HCEC 1CT (cell line): ENCODE measurements around the gene TNIK.
"Not testable (repeated sequence)": the region's sequence is repeated elsewhere in the genome, so short reads cannot be mapped to it uniquely, and the experiment has no call there.

Source experiments
- DNase-seq: peaks from one replicate; pipeline ENCODE4 v3.0.0-alpha.2; 2017

Gene TNIK

DNA sequence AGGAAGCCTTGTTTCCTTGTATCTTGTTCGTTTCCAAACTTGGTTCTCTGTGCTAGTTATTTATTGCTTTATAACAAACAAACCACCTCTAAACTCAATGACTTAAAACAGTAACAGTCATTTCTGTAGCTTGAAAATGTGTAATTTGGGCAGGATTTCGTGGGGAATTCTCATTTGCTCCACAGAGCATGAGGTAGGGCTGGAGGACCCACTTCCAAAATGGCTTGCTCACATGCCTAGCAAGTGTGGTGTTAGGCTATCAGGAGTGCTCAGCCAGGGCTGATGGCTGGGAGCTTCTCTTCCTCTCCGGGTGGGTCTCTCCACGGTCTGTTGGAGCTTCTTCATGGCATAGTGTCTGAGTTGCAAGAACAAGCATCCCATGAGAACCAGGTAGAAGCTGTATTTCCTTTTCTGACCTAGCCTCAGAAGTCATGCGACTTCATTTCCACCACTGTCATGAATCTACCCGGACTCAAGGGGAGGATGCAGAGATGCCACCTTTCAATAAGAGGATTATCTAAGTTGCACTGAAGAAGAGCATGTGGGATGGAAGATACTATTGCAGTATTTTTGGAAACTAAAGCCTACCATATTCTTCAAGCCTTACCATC is 8.2 kb upstream of the TNIK start:
- DNase-seq = no peak

DNA sequence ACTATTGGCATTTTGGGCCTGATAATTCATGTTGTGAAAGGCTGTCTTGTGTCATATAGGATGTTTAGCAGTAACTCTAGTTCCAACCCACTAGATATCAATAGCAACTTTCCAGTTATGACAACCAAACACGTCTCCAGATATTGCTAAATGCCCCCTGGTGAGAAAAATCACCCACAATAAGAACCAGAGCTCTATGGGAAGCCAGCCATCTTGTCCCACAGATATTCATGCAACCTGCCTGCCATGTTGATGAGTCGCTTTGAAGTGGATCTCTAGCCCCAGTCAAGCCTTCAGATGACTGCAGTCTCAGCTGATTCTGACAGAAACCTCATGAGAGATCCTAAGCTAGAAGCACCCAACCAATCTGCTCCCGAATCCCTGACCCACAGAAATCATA is 5.6 kb upstream of the TNIK start:
- DNase-seq = no peak

DNA sequence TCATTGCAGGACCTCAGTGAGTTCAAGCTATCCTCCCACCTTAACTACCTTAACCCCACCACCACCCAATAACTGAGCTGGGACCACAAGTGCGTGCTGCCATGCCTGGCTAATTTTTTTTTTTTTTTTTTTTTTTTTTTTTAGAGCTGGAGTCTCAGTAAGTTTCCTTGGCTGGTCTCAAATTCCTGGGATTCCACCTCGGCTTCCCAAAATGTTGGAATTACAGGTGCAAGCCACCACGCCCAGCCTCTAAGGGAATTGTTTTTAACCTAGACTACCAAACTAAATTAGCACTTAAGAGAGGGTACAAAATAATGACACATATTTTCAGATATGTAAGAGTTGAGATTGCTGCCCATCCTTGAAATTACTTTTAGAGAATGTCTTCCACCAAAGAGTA is 4.3 kb upstream of the TNIK start:
- no peak for DNase-seq

DNA sequence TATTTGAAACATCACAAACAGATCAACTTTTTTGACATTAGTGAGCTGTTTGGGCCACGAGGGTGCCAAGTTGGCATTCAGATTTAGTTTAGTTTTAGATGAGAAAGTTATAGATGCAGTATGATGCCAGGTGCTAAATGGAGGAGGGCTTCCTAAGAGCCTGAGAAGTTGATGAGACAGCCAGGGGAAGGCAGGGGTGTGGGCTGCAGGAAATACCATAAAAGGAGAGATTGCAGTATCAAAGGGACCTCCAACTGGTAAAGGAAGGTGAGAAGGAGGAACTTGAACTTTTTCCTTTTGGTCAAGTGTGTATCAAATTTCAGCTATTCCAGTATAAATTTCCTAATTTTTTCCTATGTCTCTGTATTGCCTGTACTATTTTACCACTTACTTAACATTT is 2.0 kb upstream of the TNIK start:
- no peak for DNase-seq

DNA sequence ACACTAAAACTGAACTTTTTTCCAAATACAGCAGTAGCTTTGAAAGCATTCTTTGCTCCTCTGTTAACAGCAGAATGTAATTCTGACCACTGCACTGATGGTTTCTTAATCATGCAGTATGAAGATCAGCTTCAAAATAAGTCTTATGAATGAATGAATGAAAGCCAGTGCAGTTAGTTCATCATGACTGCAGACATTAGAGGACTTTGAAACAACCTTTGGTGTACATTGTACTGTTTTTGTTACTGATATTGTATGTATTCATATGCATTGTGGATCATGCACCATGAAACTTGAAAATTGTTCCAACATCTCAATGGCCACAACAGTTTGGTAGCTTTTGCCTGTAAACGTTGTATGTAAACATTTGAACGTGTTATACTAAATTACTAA is 1.3 kb upstream of the TNIK start:
- no peak for DNase-seq

DNA sequence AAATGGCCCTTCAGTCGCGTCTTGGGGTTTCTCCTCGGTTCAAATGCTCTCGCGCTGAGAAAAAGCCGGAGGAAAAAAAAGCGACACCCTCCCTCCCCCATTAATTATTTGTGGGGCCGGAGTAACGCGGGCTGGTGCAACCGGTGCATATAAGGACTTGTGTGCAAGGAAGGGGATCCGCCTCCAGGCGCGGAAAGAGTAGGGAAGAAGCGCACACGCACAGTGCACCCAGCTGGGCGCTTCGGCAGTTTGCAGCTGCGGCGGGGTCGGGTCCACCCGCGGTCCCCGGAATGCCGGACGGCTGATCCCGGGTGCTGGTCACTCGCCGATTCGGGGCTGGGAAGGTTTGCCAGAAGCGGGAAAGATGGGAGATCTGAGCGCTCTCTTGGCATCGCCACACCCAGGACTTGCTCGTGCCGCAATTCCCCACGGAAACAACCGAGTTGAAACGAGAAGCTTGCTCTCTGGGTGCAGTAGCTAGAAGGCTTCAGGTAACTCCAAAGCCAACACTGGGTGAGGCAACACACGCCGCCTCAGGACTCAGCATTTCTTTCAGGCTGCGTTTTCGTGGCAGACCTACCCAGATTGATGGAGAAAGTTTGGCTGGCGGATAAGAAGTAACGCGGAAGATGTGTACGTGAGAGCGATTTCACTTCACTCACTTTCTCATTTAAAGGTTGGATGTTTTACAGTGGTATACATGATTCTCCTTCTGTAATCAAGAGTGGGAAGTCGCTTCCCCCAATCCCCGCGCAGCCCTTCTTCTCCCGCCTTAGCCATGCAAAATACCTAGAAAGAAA is 720 bp upstream of the TNIK start:
- peak; percentile 88 for DNase-seq

DNA sequence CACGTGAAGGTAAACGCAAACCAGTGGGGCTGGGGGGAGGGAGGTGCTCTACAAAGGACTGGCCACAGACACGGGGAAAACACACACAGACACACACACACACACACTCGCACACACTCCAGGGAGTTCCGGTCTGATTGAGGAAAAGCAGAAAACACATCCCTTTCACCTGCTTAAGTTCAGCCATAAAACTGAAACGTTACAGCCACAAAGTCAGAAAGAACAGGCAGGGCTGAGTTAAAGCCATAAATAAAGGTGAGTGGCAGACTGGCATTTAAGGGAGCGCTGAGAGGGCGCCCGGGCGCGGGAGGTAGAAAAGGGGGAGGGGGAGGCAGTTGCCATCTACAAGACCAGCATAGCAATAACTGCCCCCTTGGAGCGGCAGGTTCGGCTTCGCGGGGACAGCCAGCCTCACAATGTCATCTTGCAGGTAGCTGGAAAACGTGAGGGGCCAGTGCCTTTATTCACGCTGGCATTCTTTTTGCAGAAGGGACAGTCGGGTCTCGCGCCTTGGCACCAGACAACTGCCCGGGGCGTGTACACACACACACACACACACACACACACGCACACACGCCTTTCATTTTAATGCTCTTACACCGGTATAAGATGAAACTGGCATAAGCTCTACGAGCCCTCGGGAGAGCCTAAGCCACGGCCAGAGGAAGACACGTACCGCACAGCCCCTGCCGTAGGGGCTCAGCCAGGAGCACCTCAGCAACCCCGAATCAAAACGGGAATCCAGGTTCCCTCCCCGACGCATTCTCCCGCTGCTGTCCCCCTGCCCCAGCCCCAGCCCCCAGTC is 866 bp downstream of the TNIK start:
- peak; percentile 29 for DNase-seq

DNA sequence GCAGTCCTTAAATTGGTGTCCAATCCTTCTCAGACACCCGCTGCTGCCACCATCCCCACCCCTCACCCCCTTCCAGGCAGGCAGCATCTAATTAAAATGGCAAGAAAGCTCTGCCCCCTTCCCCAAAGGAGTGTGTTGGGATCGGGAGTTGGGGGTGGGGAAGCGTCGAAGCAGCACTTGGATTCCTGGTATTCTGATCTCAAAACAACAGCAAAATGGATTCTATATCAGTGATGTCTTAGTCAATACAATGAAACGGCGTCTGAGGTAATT is 1.4 kb downstream of the TNIK start:
- no peak for DNase-seq

DNA sequence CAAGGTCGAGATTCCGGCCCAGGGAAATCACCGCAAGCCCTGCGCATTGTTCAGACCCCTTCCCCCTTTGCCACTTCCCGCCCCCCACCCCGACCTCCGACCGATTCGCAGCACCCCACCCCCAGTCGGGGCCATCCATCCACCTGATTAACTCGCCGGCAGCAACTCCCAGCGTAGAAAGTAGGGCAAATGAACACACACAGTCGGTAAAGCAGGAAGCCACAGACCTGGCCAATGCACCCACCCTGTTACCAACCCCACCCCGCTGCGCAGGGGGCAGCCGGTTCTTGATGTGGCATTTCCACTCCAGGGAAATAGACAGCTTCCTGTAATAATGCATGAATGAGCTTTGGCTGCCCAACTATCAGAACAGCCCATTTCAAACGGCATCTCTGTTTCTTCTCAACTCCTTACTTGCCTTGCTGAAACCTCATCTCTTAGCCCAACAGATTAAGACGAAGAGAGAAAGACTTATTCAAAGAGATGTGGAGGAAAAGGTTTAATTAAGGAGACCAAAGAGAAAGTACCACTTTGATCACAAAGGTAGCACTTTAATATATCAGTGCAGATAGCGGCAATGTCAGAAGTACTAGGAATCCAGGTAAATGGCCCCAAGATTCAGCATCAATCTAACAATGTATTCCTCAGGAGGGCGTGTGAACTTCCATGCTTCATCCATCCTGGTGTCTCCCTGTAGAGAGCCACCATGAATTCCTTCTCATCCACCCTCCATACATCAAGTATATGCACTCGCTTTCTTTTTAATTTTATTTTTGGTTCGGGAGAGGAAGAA is 1.9 kb downstream of the TNIK start:
- DNase-seq = peak; percentile 5

DNA sequence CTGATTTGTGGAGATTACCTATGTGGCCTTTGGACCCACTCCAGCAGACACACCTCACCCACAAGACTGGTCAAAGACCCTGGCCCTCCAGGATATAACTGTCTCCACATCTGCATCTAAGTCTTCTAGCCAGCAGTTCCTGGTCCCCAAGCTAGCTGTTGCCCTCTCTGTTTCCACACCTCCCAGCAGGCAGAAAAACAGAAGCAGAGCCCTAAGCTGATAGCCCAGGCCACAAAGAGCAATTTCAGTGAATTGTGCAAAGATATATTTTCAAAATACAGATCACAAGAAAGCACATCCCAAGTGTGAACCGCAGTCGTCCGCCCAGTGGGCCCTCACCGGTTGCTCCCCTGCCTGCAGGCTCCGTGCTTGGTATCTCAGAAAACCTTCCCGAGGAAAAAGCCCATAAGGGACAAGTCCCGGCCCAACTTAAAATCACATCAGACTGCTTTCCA is 2.6 kb downstream of the TNIK start:
- no peak for DNase-seq

DNA sequence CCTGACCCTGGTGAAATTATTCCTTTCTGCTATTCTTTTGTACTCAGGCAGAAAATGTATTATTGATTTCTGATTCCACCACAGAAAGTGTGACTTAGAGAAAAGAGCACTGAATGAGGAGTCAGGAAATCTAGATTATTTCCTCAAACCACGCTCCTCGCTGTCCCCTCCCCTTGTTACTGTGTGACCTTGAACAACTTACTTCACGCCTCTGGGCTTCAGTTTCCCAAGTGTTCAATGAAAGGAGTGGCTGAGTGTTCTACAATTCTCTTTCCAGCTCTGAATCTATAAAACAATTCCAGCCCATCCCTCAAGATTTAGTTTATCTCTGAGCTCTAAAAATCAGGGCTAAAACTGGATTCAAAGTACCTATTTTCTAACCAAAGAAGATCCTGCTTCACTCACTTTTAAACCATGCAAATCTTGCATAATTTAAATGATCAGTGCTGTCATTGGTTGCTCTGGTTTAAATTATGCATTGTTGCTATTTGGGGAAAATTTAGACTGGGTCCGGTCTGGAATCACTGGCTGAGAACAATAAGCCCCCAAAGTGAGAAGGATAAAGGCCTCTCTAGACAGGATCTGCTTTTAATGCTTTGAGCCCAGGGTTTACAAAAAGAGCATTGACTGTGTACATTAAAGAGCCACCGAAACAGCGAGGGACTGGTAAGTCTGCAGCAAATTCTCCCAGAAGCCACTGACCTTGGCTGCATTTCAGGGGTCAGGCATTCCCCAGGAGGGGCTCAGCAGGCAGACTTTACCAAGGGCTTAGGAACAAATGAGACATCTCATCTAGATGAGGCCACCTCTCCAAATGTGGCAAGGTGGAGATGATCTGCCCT is 3.2 kb downstream of the TNIK start:
- DNase-seq = no peak

DNA sequence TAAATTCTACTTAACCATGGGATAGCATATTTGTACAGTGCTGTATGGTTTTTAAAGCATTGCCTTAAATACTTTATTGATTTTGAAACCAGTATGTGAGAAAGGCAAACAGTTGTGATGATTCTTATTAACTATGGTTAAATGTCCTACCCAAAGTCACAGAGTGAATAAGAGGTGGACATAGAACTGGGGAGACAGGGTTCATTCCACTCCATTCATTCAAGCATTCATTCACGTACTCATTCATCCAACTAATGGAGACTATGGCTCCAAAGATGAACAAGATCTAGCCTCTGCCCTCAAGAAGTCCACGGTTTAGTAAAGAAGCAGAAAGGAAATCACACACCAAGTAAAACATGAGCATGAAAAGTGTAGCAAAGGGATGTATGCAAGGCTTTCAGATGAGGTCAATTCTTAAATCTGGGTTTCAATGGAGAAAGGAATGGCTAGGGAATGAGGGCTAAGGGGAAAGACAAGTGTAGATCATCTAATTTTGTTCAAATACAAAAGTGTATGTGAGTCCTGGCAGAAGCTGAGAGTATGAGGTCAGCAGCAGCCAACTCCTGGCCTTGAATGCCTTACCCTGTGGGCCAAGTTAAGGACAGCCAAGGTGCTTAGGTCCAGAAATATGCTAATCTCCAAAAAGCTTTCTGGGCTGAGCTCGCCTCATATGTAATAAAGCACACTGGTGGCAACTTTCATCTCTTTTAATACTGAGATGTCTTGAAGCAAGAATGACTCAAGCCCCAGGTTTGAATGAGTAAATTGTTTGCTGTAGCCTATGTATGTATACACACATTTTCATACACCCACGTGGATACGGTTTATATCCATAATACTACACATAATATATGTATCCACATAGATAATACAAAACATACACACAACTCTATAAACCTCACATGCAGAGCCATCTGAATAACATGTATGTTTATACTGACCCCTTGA is 4.3 kb downstream of the TNIK start:
- no peak for DNase-seq

DNA sequence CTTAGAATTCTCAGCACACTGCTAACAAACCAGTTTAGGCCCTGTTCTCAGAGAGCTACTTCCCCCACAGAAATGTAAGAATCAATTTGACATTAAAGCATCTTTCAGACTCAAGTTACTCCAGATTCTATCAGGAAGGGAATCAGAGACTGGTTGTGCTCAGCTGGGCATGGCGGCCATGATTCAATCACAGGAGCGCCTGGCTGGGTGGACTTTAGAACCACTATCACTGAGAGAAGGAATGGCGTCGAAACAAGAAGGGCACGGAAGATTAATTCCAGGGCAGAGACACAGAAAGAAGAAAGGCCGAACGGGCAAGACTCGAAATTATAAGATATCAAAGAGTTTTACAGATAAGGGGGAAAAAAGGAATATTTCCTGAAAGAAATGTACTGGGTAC is 6.2 kb downstream of the TNIK start:
- DNase-seq = no peak

DNA sequence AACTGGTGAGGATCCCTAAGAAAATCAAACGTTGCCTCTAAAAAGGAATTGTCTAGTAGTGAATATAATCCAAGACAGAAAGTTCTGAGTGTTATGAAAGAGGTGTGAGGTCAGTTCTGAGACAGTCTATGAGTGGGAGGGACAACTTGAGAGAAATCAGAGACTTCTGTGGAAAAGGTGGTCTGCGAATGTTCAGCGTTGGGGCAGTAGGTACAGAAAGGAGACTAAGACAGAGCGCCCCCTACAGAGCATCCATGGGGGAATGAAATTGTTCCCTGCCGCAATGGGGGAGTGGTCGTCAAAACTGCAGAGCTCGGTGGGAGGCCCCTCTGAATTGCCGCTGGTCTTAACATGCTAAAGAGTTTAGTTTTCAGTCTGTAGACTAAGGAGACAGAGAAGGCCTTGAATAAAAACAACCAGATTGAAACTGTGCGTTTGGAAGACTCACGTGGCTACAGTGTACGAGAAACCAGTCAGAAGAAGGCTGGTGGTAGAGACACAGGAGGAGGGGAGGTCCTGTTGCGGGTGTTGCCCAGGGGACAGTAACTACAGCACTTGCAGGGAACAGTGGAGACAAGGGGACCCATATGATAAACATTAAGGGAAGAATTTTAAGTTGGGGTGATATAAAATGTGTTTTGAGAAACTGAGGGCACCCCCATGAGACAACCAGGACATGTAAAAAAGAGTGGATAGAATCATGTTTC is 6.9 kb downstream of the TNIK start:
- DNase-seq = no peak

DNA sequence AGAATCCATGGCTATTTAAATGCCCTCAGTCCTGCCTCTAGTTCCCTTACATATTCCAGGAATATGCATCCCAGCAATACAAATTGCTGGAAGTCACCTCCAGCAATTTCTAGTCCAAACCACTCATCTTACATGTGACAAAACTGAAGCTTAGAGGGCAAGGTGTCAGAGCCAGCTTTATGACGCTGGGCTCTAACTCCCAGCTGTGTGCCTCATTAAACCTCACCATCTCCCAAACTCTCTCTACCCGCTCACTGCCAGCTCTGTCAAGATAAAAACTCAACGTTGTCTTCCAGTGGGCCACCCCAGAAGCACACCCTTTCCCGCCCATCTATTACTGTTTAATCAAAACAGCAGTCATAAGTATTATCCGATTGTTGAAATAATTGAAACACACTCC is 7.9 kb downstream of the TNIK start:
- DNase-seq = no peak

DNA sequence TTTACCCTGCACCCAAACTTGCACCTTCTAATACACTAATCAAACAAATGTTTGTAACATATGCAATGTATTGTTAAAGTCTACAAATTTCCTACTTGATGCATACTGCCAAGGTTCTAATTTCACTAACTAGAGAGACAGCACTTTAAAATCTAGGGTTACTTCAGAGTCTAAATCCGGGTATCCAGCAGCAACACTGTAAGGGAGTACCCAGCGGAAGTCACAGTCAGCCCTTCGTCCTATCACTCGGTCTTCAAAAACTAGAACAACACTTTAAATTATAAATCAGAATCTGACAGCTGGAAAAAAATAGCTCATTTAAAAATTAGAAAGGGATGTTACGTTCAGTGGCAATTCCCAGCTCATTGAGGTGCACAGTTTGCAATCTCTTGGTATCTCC is 8.3 kb downstream of the TNIK start:
- DNase-seq = no peak

DNA sequence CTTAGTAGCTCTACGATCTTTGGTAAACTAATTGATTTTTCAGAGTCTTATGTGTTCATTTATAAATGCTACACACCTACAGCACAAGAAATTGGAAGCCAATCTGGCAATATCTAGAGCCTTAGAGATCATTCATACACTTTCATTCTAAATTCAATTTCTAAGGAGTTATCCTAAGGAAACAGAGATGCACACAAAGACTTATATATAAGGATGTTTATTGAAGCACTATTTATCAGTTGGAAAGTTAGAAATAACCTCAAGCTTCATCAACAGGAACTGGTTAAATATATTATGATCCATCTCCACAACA is 12.7 kb downstream of the TNIK start:
- not testable (repeated sequence) for DNase-seq

DNA sequence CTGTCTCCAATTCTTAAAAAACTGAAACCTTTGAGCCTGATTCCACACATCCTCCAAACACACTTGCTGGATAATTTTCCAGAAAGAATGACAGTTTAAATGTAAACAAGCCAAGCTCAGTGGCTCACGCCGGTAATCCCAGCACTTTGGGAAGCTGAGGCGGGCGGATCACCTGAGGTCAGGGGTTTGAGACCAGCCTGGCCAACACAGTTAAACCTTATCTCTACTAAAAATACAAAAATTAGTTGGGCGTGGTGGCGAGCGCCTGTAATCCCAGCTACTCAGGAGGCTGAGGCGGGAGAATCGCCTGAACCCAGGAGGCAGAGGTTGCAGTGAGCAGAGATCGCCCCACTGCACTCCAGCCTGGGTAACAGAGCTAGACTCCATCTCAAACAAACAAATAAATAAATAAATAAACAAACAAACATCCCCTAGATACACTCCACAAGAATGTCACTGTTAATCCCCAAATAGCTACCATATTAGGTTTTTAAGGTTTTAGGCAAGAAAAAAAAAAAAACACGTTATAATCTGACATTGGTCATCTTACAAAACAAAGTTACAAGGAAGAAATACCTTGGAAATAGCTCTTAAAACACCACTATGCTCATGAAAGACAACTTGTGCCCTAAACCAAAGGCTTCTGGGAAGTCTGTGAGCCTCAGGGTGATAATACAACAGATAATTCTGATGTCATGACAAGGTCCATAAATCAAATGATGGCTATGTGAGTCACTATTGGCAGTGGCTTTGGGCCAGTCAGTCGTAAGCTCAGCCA is 13.2 kb downstream of the TNIK start:
- peak; percentile 91 for DNase-seq

DNA sequence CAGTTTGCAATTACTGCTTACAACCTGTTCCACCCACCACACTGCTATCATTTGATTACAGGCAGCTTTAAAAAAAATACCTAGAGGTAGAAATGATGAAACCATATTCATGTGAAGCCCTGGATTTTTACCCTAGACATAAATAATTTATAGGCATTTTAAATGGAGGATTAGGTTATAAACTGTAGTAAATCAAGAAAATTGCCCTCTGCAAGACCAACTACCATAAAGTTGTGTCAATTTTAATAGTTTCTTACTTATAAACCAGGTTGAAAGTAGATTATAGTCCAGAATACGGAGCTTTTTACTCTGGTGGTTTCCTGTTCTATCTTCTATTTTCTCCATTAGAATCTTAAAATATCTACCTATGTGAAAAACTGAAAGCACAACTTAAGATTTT is 13.9 kb downstream of the TNIK start:
- DNase-seq = no peak

DNA sequence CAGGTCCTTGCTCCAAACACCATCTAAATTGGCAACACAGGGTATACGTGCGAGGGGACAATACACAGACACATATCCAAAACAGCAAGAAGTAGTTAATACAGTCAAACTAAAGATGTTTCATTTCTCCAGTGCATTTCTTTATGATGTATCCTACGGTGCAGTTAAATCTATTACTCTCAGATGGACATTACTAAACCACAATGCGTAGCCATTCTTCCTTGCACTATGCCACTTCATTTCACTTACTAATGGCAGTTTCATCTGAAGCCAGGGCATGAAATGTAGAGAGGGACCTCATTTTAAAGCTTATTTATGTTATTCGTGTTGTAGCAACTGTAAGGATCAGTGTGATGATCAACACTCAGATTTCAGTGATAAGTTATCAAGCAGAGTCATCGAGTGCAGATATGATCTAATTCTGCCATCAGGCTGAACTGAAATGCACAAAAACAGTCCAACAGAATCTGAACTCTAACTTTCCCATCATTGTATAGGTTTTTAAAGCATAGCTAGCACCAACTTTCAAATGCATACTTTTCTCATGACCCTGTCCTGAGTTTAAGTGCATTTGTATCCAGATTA is 14.5 kb downstream of the TNIK start:
- DNase-seq = no peak
